ENCODE measurements around the gene KCNE3.

DNA sequence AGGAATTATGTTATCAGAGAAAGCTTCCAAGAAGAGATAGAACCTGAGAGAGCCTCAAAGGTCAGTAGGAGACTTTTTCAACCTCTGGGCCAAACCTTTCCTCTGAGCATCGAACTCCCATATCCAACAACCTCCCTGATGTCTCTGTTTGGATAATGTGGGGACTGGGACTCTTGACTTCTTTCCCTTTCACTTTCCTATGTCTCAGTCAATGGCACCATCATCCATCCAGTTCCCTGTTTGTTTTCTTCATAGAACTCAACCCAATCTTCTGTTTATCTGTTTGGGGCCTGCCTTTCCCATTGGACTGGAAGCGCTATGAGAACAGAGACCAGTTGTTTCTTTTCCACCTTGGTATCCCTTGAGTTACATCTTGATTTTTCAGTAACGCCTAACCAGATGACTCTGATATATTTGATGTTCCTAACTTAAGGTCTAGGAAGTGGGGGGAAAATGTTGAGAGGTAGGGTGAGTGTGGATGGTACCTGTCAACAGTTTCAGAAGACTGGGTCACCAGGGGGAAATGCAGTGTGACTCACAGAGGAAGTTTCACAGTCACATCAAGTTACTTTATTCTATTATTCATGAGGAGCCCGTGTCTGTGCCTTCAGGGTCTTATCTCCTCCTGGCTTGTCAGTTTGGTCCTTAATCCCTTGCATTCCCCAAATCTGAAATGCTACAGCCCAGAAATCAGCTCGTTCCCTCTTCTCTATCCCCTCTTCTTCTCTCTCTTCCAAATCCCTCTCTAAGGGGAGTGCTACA, 4.5 kb upstream of the KCNE3 start:
- no peak for TF ChIP-seq EZH2phosphoT487 (IDR thresholded peaks at IDR 0.05; ENCODE audit: borderline replicate concordance)
- TF ChIP-seq, protein P1, sequence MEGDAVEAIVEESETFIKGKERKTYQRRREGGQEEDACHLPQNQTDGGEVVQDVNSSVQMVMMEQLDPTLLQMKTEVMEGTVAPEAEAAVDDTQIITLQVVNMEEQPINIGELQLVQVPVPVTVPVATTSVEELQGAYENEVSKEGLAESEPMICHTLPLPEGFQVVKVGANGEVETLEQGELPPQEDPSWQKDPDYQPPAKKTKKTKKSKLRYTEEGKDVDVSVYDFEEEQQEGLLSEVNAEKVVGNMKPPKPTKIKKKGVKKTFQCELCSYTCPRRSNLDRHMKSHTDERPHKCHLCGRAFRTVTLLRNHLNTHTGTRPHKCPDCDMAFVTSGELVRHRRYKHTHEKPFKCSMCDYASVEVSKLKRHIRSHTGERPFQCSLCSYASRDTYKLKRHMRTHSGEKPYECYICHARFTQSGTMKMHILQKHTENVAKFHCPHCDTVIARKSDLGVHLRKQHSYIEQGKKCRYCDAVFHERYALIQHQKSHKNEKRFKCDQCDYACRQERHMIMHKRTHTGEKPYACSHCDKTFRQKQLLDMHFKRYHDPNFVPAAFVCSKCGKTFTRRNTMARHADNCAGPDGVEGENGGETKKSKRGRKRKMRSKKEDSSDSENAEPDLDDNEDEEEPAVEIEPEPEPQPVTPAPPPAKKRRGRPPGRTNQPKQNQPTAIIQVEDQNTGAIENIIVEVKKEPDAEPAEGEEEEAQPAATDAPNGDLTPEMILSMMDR (conservative IDR thresholded peaks at IDR 0.05; ENCODE audit: low read length), result no peak
